ENCODE results near the gene CHL1. TPM values are rescaled to one million over a fixed set of nuclear protein-coding genes. Genes with fewer than 3 reads are reported as not detected.

CHL1 gene
- total and polyA plus RNA-seq, 2 experiments from 2014 or later: 0.20 TPM; not detected in 1

- no peak for DNase-seq (ENCODE audit: low spot score)
- TF ChIP-seq CTCF (IDR thresholded peaks at IDR 0.05; ENCODE audit: poor library complexity): no peak
- TF ChIP-seq EZH2 (IDR thresholded peaks at IDR 0.05; ENCODE audit: borderline replicate concordance): no peak
- no peak for TF ChIP-seq EZH2phosphoT487 (IDR thresholded peaks at IDR 0.05; ENCODE audit: low read depth, severe bottlenecking, unreplicated experiment)
- no peaks in the 10 kb centered on the region for H3K4me1 ChIP-seq (ENCODE audit: insufficient read depth)
- H3K4me3 ChIP-seq: no peak overlapping the region
- no peaks in the 10 kb centered on the region for H3K9me3 ChIP-seq (ENCODE audit: low read depth)
- no peak overlapping the region for H3K27ac ChIP-seq
- no peaks in the 10 kb centered on the region for H4K20me1 ChIP-seq (ENCODE audit: insufficient read depth, poor library complexity, severe bottlenecking)
- no peak overlapping the region for H3K4me2 ChIP-seq
- H3K27me3 ChIP-seq: no peaks in the 10 kb centered on the region
- H3K36me3 ChIP-seq (replicated peaks; ENCODE audit: insufficient read depth, low read depth): no peaks in the 10 kb centered on the region
- no peaks in the 10 kb centered on the region for H3K9me2 ChIP-seq (replicated peaks; ENCODE audit: insufficient read depth)
- no peaks in the 10 kb centered on the region for H3K79me2 ChIP-seq
- 77% methylated on average over 2 of the region's 2 CpGs for WGBS (ENCODE audit: low lambda C conversion rate, missing lambda C conversion rate)
- no peak overlapping the region for H2AFZ ChIP-seq
Measured at GRCh38 chr3:436053-436452, 239.5 kb downstream of the CHL1 start.

GRCh38 chr3:440826-441225 lies 244.3 kb downstream of the CHL1 start:
- H3K79me2 ChIP-seq: no peaks in the 10 kb centered on the region
- no peak overlapping the region for H3K4me2 ChIP-seq
- no peak overlapping the region for H3K27ac ChIP-seq
- TF ChIP-seq EZH2phosphoT487 (IDR thresholded peaks at IDR 0.05; ENCODE audit: low read depth, severe bottlenecking, unreplicated experiment): no peak
- TF ChIP-seq CTCF (IDR thresholded peaks at IDR 0.05; ENCODE audit: poor library complexity): no peak
- no peak for TF ChIP-seq EZH2 (IDR thresholded peaks at IDR 0.05; ENCODE audit: borderline replicate concordance)
- no peaks in the 10 kb centered on the region for H3K9me3 ChIP-seq (ENCODE audit: low read depth)
- H2AFZ ChIP-seq: no peak overlapping the region
- no peak overlapping the region for H3K4me3 ChIP-seq
- no peaks in the 10 kb centered on the region for H3K4me1 ChIP-seq (ENCODE audit: insufficient read depth)
- H4K20me1 ChIP-seq (ENCODE audit: insufficient read depth, poor library complexity, severe bottlenecking): no peaks in the 10 kb centered on the region
- WGBS (ENCODE audit: low lambda C conversion rate, missing lambda C conversion rate): 77% methylated on average over 5 of the region's 5 CpGs
- no peaks in the 10 kb centered on the region for H3K36me3 ChIP-seq (replicated peaks; ENCODE audit: insufficient read depth, low read depth)
- DNase-seq (ENCODE audit: low spot score): no peak
- H3K9me2 ChIP-seq (replicated peaks; ENCODE audit: insufficient read depth): no peaks in the 10 kb centered on the region
- no peaks in the 10 kb centered on the region for H3K27me3 ChIP-seq

- H3K4me2 ChIP-seq: no peak overlapping the region
- H3K79me2 ChIP-seq: no peaks in the 10 kb centered on the region
- peak overlapping the region; percentile 74 for H3K27ac ChIP-seq
- H3K27me3 ChIP-seq: no peaks in the 10 kb centered on the region
- no peaks in the 10 kb centered on the region for H3K36me3 ChIP-seq (replicated peaks; ENCODE audit: insufficient read depth, low read depth)
- H4K20me1 ChIP-seq (ENCODE audit: insufficient read depth, poor library complexity, severe bottlenecking): no peaks in the 10 kb centered on the region
- no peaks in the 10 kb centered on the region for H3K9me3 ChIP-seq (ENCODE audit: low read depth)
- 65% methylated on average over 2 of the region's 2 CpGs for WGBS (ENCODE audit: low lambda C conversion rate, missing lambda C conversion rate)
- TF ChIP-seq CTCF (IDR thresholded peaks at IDR 0.05; ENCODE audit: poor library complexity) (no peak), EZH2phosphoT487 (IDR thresholded peaks at IDR 0.05; ENCODE audit: low read depth, severe bottlenecking, unreplicated experiment) (no peak), EZH2 (IDR thresholded peaks at IDR 0.05; ENCODE audit: borderline replicate concordance) (no peak)
- H3K9me2 ChIP-seq (replicated peaks; ENCODE audit: insufficient read depth): no peaks in the 10 kb centered on the region
- DNase-seq (ENCODE audit: low spot score): peak; percentile 13
- no peaks in the 10 kb centered on the region for H3K4me1 ChIP-seq (ENCODE audit: insufficient read depth)
- H3K4me3 ChIP-seq: no peak overlapping the region
- H2AFZ ChIP-seq: no peak overlapping the region
Measured at GRCh38 chr3:445960-446359, 249.4 kb downstream of the CHL1 start.

DNA sequence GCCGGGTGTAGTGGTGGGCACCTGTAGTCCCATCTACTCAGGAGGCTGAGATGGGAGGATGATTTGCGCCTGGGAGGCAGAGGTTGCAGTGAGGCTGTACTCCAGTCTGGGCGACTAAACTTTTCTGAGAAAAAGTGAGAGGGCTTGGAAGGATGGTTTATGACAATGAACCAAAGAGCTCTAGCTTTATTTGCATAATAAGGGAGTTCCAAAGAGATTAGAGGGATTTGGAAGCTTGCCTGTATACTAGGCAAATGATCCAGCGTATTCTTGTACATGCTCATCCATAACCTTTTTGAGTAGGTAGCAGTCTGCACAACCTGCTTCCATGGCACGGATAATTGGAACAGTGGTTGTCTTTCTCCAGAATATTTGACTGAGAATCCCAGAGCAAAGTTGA lies 251.1 kb downstream of the CHL1 start:
- Histone ChIP-seq H3K4me1 (ENCODE audit: insufficient read depth) (no peaks in the 10 kb centered on the region), H3K9me2 (replicated peaks; ENCODE audit: insufficient read depth) (no peaks in the 10 kb centered on the region), H3K9me3 (ENCODE audit: low read depth) (no peaks in the 10 kb centered on the region), H3K4me3 (no peak overlapping the region), H3K4me2 (no peak overlapping the region), H3K79me2 (no peaks in the 10 kb centered on the region), H3K27me3 (no peaks in the 10 kb centered on the region), H4K20me1 (ENCODE audit: insufficient read depth, poor library complexity, severe bottlenecking) (no peaks in the 10 kb centered on the region), H3K27ac (no peak overlapping the region), H3K36me3 (replicated peaks; ENCODE audit: insufficient read depth, low read depth) (no peaks in the 10 kb centered on the region), H2AFZ (no peak overlapping the region)
- WGBS (ENCODE audit: low lambda C conversion rate, missing lambda C conversion rate): 87% methylated on average over 5 of the region's 5 CpGs
- no peak for DNase-seq (ENCODE audit: low spot score)
- TF ChIP-seq EZH2phosphoT487 (IDR thresholded peaks at IDR 0.05; ENCODE audit: low read depth, severe bottlenecking, unreplicated experiment) (no peak), EZH2 (IDR thresholded peaks at IDR 0.05; ENCODE audit: borderline replicate concordance) (no peak), CTCF (IDR thresholded peaks at IDR 0.05; ENCODE audit: poor library complexity) (no peak)

All from hepatocyte (in vitro differentiated cells).